Measurements from ENCODE around the gene DMTF1. TPM values are rescaled to one million over a fixed set of nuclear protein-coding genes. Genes with fewer than 3 reads are reported as not detected.

DMTF1 gene
- total and polyA plus RNA-seq, 10 of the 15 experiments (the other 5 are each of a cell fraction or from before 2014, with no cell fraction given): 24.3 to 191 (median 72.0) TPM

- H3K27me3 ChIP-seq (replicated peaks in 1 of 2; ENCODE audit: control insufficient read depth in 2 of 2, insufficient read depth in 2 of 2, low read length in 1 of 2): no peaks in the 10 kb centered on the region
- H3K79me2 ChIP-seq (ENCODE audit: control insufficient read depth, insufficient read depth, low read length): no peaks in the 10 kb centered on the region
- RAD21 ChIA-PET (ENCODE audit: unreplicated experiment): no interaction called here
- intact Hi-C loops (cut with micrococcal nuclease; ENCODE audit: unreplicated experiment) (no loop called here), in situ Hi-C loops (cut with MboI) (no loop called here)
- ATAC-seq: peak; percentile 64
- H3K4me3 ChIP-seq: no peak overlapping the region
- DNase-seq (ENCODE audit: low read depth, low spot score): no peak
- no TSS peak for BruUV-seq (replicated peaks)
- no peak overlapping the region for H2AFZ ChIP-seq (ENCODE audit: control insufficient read depth, low read depth, low read length)
- SMC1A ChIA-PET (ENCODE audit: uncharacterized antibody, unreplicated experiment): no interaction called here
- peak; percentile 61 for FAIRE-seq
- no peaks in the 10 kb centered on the region; the same call in 2 of the 3 replicates for H3K9me3 ChIP-seq (replicated peaks; ENCODE audit: control insufficient read depth, insufficient read depth, low read length)
- H3K4me1 ChIP-seq (ENCODE audit: control insufficient read depth, insufficient read depth, low read length): no peaks in the 10 kb centered on the region
- no peak overlapping the region for H3K4me2 ChIP-seq (ENCODE audit: control insufficient read depth, insufficient read depth)
- TF ChIP-seq JUNB (IDR thresholded peaks at IDR 0.05): peak; percentile 42
- no peak for TF ChIP-seq CBX5 (IDR thresholded peaks at IDR 0.05; ENCODE audit: low read depth)
- POLR2A ChIA-PET: no interaction called here
- no peaks in the 10 kb centered on the region for H4K20me1 ChIP-seq (ENCODE audit: control insufficient read depth, insufficient read depth)
- WGBS (ENCODE audit: insufficient coverage, insufficient replicate concordance, low lambda C conversion rate, missing lambda C conversion rate): 6% methylated on average over 1 of the region's 1 CpG
- CTCF ChIA-PET: no interaction called here
- H3K9ac ChIP-seq (ENCODE audit: control insufficient read depth, insufficient read depth, low read length): no peak overlapping the region
- no peak overlapping the region for H3K27ac ChIP-seq (ENCODE audit: control insufficient read depth, insufficient read depth)
- H3K36me3 ChIP-seq (ENCODE audit: control insufficient read depth in 2 of 2, insufficient read depth in 2 of 2, low read length in 1 of 2): no peaks in the 10 kb centered on the region
Observed at GRCh38 chr7:87116315-87116714, 35.9 kb upstream of the DMTF1 start.

DNA sequence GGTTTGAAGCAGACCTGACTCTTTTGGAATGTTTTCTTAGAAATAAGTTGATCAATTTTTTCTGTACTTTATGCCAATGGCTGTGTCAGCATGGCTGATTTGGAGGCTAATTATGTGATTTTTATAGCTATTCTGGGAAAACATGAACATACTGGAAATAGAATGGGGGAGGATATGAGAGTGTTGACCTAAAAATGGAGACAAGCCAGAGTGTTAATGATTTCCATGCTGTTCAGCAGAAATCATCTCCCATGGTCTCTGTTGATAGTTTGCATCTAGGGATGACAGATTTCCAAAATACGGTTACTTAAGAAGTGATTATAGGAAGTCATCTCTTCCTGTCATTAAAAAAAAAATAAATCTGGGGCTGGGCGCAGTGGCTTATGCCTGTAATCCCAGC lies 32.7 kb upstream of the DMTF1 start:
- DNase-seq (ENCODE audit: low read depth, low spot score) (no peak), FAIRE-seq (no peak), ATAC-seq (no peak)
- CTCF ChIA-PET: no interaction called here
- no peak overlapping the region for H3K4me3 ChIP-seq
- in situ Hi-C loops (cut with MboI): no loop called here
- no peaks in the 10 kb centered on the region for H3K4me1 ChIP-seq (ENCODE audit: control insufficient read depth, insufficient read depth, low read length)
- no peaks in the 10 kb centered on the region for H3K36me3 ChIP-seq (ENCODE audit: control insufficient read depth in 2 of 2, insufficient read depth in 2 of 2, low read length in 1 of 2)
- H3K27me3 ChIP-seq (replicated peaks in 1 of 2; ENCODE audit: control insufficient read depth in 2 of 2, insufficient read depth in 2 of 2, low read length in 1 of 2): no peaks in the 10 kb centered on the region
- SMC1A ChIA-PET (ENCODE audit: uncharacterized antibody, unreplicated experiment): no interaction called here
- no TSS peak for BruUV-seq (replicated peaks)
- H3K79me2 ChIP-seq (ENCODE audit: control insufficient read depth, insufficient read depth, low read length): no peaks in the 10 kb centered on the region
- H3K9me3 ChIP-seq (replicated peaks; ENCODE audit: control insufficient read depth, insufficient read depth, low read length): no peaks in the 10 kb centered on the region; the same call in 2 of the 3 replicates
- 70% methylated on average over 2 of the region's 2 CpGs for WGBS (ENCODE audit: insufficient coverage, insufficient replicate concordance, low lambda C conversion rate, missing lambda C conversion rate)
- no peak overlapping the region for H3K9ac ChIP-seq (ENCODE audit: control insufficient read depth, insufficient read depth, low read length)
- RAD21 ChIA-PET (ENCODE audit: unreplicated experiment): no interaction called here
- intact Hi-C loops (cut with micrococcal nuclease; ENCODE audit: unreplicated experiment): no loop called here
- POLR2A ChIA-PET: no interaction called here
- no peak overlapping the region for H3K4me2 ChIP-seq (ENCODE audit: control insufficient read depth, insufficient read depth)
- H3K27ac ChIP-seq (ENCODE audit: control insufficient read depth, insufficient read depth): no peak overlapping the region
- no peak overlapping the region for H2AFZ ChIP-seq (ENCODE audit: control insufficient read depth, low read depth, low read length)
- no peaks in the 10 kb centered on the region for H4K20me1 ChIP-seq (ENCODE audit: control insufficient read depth, insufficient read depth)
- TF ChIP-seq KDM1A (IDR thresholded peaks at IDR 0.05; ENCODE audit: borderline replicate concordance) (no peak), NR2F1 (conservative IDR thresholded peaks at IDR 0.05) (no peak), MYC (IDR thresholded peaks at IDR 0.05; ENCODE audit: insufficient read depth, insufficient read length, insufficient replicate concordance, low read length, severe bottlenecking) (no peak), STAT3 (IDR thresholded peaks at IDR 0.05; ENCODE audit: low read depth, low read length) (no peak), ZNF384 (IDR thresholded peaks at IDR 0.05; ENCODE audit: borderline replicate concordance, low read depth, low read length) (no peak), JUND (IDR thresholded peaks at IDR 0.05; ENCODE audit: low read depth, low read length) (no peak), MXI1 (IDR thresholded peaks at IDR 0.05; ENCODE audit: low read depth, low read length) (no peak), EP300 (IDR thresholded peaks at IDR 0.05; ENCODE audit: borderline replicate concordance in 1 of 2, control insufficient read depth in 1 of 2, low read depth in 2 of 2, low read length in 2 of 2) (no peak), SMC3 (IDR thresholded peaks at IDR 0.05; ENCODE audit: borderline replicate concordance, low read length) (no peak), SP1 (IDR thresholded peaks at IDR 0.05; ENCODE audit: low read depth, low read length) (no peak), IKZF1 (conservative IDR thresholded peaks at IDR 0.05) (no peak), EED (IDR thresholded peaks at IDR 0.05; ENCODE audit: low read depth) (no peak), BRCA1 (IDR thresholded peaks at IDR 0.05; ENCODE audit: low read depth, low read length) (no peak), IRF3 (IDR thresholded peaks at IDR 0.05) (no peak), CBX5 (IDR thresholded peaks at IDR 0.05; ENCODE audit: low read depth) (no peak), TBL1XR1 (IDR thresholded peaks at IDR 0.05; ENCODE audit: low read depth, low read length) (no peak)
- TF ChIP-seq, protein P1, sequence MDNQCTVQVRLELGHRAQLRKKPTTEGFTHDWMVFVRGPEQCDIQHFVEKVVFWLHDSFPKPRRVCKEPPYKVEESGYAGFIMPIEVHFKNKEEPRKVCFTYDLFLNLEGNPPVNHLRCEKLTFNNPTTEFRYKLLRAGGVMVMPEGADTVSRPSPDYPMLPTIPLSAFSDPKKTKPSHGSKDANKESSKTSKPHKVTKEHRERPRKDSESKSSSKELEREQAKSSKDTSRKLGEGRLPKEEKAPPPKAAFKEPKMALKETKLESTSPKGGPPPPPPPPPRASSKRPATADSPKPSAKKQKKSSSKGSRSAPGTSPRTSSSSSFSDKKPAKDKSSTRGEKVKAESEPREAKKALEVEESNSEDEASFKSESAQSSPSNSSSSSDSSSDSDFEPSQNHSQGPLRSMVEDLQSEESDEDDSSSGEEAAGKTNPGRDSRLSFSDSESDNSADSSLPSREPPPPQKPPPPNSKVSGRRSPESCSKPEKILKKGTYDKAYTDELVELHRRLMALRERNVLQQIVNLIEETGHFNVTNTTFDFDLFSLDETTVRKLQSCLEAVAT (IDR thresholded peaks at IDR 0.05): no peak

Measured in GM12878 (cell line).